ENCODE data around the gene MBD3L1.

DNA sequence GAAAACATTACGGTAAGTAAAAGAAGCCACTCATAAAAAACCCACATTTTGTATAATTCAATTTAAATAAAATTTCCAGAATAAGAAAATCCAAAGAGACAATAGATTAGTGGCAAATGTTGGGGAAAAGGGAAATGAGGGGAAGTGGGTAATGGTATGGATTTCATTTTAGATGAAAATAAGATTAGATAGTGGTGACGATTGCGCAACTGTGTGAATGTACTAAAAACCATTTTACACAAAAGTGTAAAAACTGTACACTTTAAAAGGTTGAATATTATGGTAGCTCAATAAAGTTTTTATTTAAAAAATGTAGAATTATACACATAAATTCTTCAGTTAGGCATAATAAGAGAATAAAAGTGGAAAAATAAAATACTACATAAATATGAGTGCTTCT is 3.7 kb downstream of the MBD3L1 start:
- no peak for TF ChIP-seq RAD21 (IDR thresholded peaks at IDR 0.05; ENCODE audit: low read length)
- TF ChIP-seq, protein P1, sequence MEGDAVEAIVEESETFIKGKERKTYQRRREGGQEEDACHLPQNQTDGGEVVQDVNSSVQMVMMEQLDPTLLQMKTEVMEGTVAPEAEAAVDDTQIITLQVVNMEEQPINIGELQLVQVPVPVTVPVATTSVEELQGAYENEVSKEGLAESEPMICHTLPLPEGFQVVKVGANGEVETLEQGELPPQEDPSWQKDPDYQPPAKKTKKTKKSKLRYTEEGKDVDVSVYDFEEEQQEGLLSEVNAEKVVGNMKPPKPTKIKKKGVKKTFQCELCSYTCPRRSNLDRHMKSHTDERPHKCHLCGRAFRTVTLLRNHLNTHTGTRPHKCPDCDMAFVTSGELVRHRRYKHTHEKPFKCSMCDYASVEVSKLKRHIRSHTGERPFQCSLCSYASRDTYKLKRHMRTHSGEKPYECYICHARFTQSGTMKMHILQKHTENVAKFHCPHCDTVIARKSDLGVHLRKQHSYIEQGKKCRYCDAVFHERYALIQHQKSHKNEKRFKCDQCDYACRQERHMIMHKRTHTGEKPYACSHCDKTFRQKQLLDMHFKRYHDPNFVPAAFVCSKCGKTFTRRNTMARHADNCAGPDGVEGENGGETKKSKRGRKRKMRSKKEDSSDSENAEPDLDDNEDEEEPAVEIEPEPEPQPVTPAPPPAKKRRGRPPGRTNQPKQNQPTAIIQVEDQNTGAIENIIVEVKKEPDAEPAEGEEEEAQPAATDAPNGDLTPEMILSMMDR (IDR thresholded peaks at IDR 0.05): no peak
